Measurements from ENCODE around the gene ZCCHC14.
"Not testable (repeated sequence)": the region's sequence is repeated elsewhere in the genome, so short reads cannot be mapped to it uniquely, and the experiment has no call there.

Gene ZCCHC14

GRCh38 chr16:87523605-87524004, 30.8 kb upstream of the ZCCHC14 start:
- not testable (repeated sequence) for FAIRE-seq

- not testable (repeated sequence) for FAIRE-seq
Observed at GRCh38 chr16:87521764-87522163, 28.9 kb upstream of the ZCCHC14 start.

GRCh38 chr16:87519170-87519569, 26.3 kb upstream of the ZCCHC14 start:
- not testable (repeated sequence) for FAIRE-seq

- not testable (repeated sequence) for FAIRE-seq
Observed at GRCh38 chr16:87518430-87519051, 25.7 kb upstream of the ZCCHC14 start.

GRCh38 chr16:87517610-87518429, 25.0 kb upstream of the ZCCHC14 start:
- not testable (repeated sequence) for FAIRE-seq

GRCh38 chr16:87516361-87516760, 23.5 kb upstream of the ZCCHC14 start:
- no peak for FAIRE-seq

- FAIRE-seq: no peak
Observed at GRCh38 chr16:87515475-87516330, 22.9 kb upstream of the ZCCHC14 start.

GRCh38 chr16:87509778-87510177, 17.0 kb upstream of the ZCCHC14 start:
- not testable (repeated sequence) for FAIRE-seq

GRCh38 chr16:87507351-87508069, 14.7 kb upstream of the ZCCHC14 start:
- FAIRE-seq: no peak

- FAIRE-seq: no peak
Observed at GRCh38 chr16:87506423-87507350, 13.9 kb upstream of the ZCCHC14 start.

- FAIRE-seq: no peak
Observed at GRCh38 chr16:87505834-87506233, 13.0 kb upstream of the ZCCHC14 start.

- FAIRE-seq: not testable (repeated sequence)
Observed at GRCh38 chr16:87503232-87503937, 10.6 kb upstream of the ZCCHC14 start.

- no peak for FAIRE-seq
Observed at GRCh38 chr16:87502308-87502969, 9.6 kb upstream of the ZCCHC14 start.

- FAIRE-seq: no peak
Observed at GRCh38 chr16:87501117-87501516, 8.3 kb upstream of the ZCCHC14 start.

- FAIRE-seq: no peak
Observed at GRCh38 chr16:87499189-87499486, 6.3 kb upstream of the ZCCHC14 start.

GRCh38 chr16:87498324-87499188, 5.7 kb upstream of the ZCCHC14 start:
- no peak for FAIRE-seq

- FAIRE-seq: not testable (repeated sequence)
Observed at GRCh38 chr16:87497767-87498290, 5.0 kb upstream of the ZCCHC14 start.

- FAIRE-seq: not testable (repeated sequence)
Observed at GRCh38 chr16:87497023-87497766, 4.4 kb upstream of the ZCCHC14 start.
